Measurements from ENCODE around the gene DPF3.

- TF ChIP-seq, protein P1, sequence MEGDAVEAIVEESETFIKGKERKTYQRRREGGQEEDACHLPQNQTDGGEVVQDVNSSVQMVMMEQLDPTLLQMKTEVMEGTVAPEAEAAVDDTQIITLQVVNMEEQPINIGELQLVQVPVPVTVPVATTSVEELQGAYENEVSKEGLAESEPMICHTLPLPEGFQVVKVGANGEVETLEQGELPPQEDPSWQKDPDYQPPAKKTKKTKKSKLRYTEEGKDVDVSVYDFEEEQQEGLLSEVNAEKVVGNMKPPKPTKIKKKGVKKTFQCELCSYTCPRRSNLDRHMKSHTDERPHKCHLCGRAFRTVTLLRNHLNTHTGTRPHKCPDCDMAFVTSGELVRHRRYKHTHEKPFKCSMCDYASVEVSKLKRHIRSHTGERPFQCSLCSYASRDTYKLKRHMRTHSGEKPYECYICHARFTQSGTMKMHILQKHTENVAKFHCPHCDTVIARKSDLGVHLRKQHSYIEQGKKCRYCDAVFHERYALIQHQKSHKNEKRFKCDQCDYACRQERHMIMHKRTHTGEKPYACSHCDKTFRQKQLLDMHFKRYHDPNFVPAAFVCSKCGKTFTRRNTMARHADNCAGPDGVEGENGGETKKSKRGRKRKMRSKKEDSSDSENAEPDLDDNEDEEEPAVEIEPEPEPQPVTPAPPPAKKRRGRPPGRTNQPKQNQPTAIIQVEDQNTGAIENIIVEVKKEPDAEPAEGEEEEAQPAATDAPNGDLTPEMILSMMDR (IDR thresholded peaks at IDR 0.05; ENCODE audit: insufficient read depth, low read length, poor library complexity, severe bottlenecking) = no peak
- TF ChIP-seq EZH2phosphoT487 (conservative IDR thresholded peaks at IDR 0.05; ENCODE audit: low read length) = no peak
Observed at GRCh38 chr14:72714871-72715214, 179.1 kb downstream of the DPF3 start.
